Epithelial cell of proximal tubule (primary cell): Measurements from ENCODE around the gene PITRM1. TPM values are rescaled to one million over a fixed set of nuclear protein-coding genes. Genes with fewer than 3 reads are reported as not detected.

Experiments used
- DNase-seq: peaks from one replicate; pipeline ENCODE4 v3.0.0-alpha.2; 2011; ENCODE audit warnings: low read depth
- H3K4me3 ChIP-seq: 2 replicates; pipeline ENCODE4 v1.5.1; 2011; ENCODE audit warnings: low read depth, mild to moderate bottlenecking, low read length
- CTCF ChIP-seq: conservative IDR thresholded peaks from 2 replicates; pipeline ENCODE4 v1.5.1; 2012; ENCODE audit warnings: low read depth, mild to moderate bottlenecking, low read length
- total RNA-seq: library from RNA; depleted of rRNA; stranded (reverse); fragments of >200 nt; gene quantifications from 2 replicates; pipeline ENCODE4 v1.2.3, GENCODE V29; 2015

The PITRM1 gene
- total RNA-seq, 1 donor from 2014 or later, result 69.9 TPM

- no peak overlapping the region for H3K4me3 ChIP-seq
- TF ChIP-seq CTCF, result no peak
- no peak for DNase-seq
Measured at GRCh38 chr10:3090388-3090787, 82.2 kb downstream of the PITRM1 start.

Other genes starting within 250 kb of the PITRM1 start
- 377 and 402 TPM in 2 replicates for gene PFKP, start 105.2 kb downstream of the PITRM1 start, total RNA-seq